Fibroblast of pulmonary artery (primary cell): Measurements from ENCODE around the gene HLA-B.

Experiments
- DNase-seq: peaks from one replicate; pipeline ENCODE4 v3.0.0-alpha.2; 2010; ENCODE audit warnings: low read depth
- H3K4me3 ChIP-seq: replicated peaks from 2 replicates; pipeline ENCODE4 v1.5.1; 2011; ENCODE audit warnings: low read depth, mild to moderate bottlenecking, control low read depth, low read length, moderate library complexity
- CTCF ChIP-seq: IDR thresholded peaks from 2 replicates; pipeline ENCODE4 v1.5.1; 2011; ENCODE audit warnings: mild to moderate bottlenecking, control low read depth, low read length, inconsistent platforms; ENCODE audit errors: missing control alignments

HLA-B gene

DNA sequence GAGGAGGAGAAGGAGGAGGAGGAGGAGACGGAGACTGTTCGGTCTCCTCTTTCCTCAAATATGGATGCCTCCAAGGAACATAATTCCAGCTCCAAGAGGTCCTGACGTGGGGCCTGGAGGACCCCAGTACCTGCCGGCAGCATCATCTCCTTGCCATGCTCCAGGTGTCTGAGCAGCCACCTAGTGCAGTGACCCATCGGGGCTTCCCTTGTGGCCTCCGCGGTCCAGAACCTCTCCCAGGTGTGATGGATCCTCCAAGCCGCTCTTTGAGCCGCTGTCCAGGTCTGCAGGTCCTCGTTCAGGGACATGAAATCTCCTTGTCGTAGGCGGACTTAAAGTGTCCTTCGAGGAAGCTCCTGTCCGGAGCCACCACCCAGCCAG, 49.3 kb downstream of the HLA-B start:
- no peak for TF ChIP-seq CTCF
- H3K4me3 ChIP-seq = no peak overlapping the region
- no peak for DNase-seq

DNA sequence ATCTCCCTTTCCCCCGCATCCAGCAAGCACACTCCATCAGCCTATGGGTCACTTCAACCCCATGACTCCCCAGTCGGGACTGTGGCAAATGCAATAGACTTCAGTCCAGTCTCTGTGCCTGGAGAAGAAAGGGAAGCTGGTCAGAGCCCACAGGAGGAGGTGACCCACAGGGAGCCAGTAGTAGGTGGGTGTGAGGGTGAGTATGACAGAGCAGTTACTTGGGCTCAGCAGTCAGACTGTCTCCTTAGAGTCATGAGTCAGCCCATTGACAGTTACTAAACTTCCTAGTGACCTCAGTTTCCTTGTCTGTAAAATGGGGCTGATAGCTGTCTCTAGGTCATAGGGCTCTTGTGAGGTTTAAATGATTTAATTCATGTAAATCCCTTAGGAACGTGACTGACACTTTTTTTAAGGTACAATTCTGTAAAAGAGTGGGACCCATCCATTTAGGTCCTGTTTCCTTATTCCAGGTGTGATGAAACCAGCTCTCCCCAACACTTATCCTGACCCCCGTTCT, 51.2 kb downstream of the HLA-B start:
- H3K4me3 ChIP-seq = no peak overlapping the region
- no peak for DNase-seq
- TF ChIP-seq CTCF = no peak

GRCh38 chr6:31304683-31305082, 52.3 kb downstream of the HLA-B start:
- peak; percentile 8 for DNase-seq
- no peak overlapping the region for H3K4me3 ChIP-seq
- TF ChIP-seq CTCF = no peak
